Measurements from ENCODE around the gene IRX2. TPM values are rescaled to one million over a fixed set of nuclear protein-coding genes. Genes with fewer than 3 reads are reported as not detected.

Gene IRX2
- polyA plus RNA-seq, 1 donor: 0.01 TPM

GRCh38 chr5:2750026-2750757 is 1.3 kb downstream of the IRX2 start:
- DNase-seq: no peak
- H3K9me3 ChIP-seq (ENCODE audit: control insufficient read depth, low read depth, low read length): peaks cover 23% of the 10 kb centered on the region
- H3K4me3 ChIP-seq (ENCODE audit: low read length): no peak overlapping the region
- no peak overlapping the region for H3K27ac ChIP-seq (ENCODE audit: low read length)
- H3K27me3 ChIP-seq (ENCODE audit: control insufficient read depth, insufficient read depth, low read length): peaks cover 75% of the 10 kb centered on the region
- 6% methylated on average over 3 of the region's 63 CpGs for WGBS (ENCODE audit: insufficient coverage, low lambda C conversion rate)
- H3K4me1 ChIP-seq (ENCODE audit: control insufficient read depth, insufficient read depth, low read length): no peaks in the 10 kb centered on the region
- no peaks in the 10 kb centered on the region for H3K36me3 ChIP-seq (ENCODE audit: control insufficient read depth, insufficient read depth, low read length)

GRCh38 chr5:2749514-2750025 is 1.9 kb downstream of the IRX2 start:
- Histone ChIP-seq H3K27me3 (ENCODE audit: control insufficient read depth, insufficient read depth, low read length) (peaks cover 75% of the 10 kb centered on the region), H3K4me1 (ENCODE audit: control insufficient read depth, insufficient read depth, low read length) (no peaks in the 10 kb centered on the region), H3K27ac (ENCODE audit: low read length) (no peak overlapping the region), H3K4me3 (ENCODE audit: low read length) (no peak overlapping the region), H3K9me3 (ENCODE audit: control insufficient read depth, low read depth, low read length) (peaks cover 23% of the 10 kb centered on the region), H3K36me3 (ENCODE audit: control insufficient read depth, insufficient read depth, low read length) (no peaks in the 10 kb centered on the region)
- DNase-seq: no peak
- 0% methylated on average over 1 of the region's 45 CpGs for WGBS (ENCODE audit: insufficient coverage, low lambda C conversion rate)

GRCh38 chr5:2748861-2749513 is 2.5 kb downstream of the IRX2 start:
- peaks cover 75% of the 10 kb centered on the region for H3K27me3 ChIP-seq (ENCODE audit: control insufficient read depth, insufficient read depth, low read length)
- H3K27ac ChIP-seq (ENCODE audit: low read length): no peak overlapping the region
- 0% methylated on average over 4 of the region's 71 CpGs for WGBS (ENCODE audit: insufficient coverage, low lambda C conversion rate)
- H3K9me3 ChIP-seq (ENCODE audit: control insufficient read depth, low read depth, low read length): peaks cover 23% of the 10 kb centered on the region
- no peak for DNase-seq
- H3K4me1 ChIP-seq (ENCODE audit: control insufficient read depth, insufficient read depth, low read length): no peaks in the 10 kb centered on the region
- H3K36me3 ChIP-seq (ENCODE audit: control insufficient read depth, insufficient read depth, low read length): no peaks in the 10 kb centered on the region
- H3K4me3 ChIP-seq (ENCODE audit: low read length): no peak overlapping the region

- no CpG with 5 or more reads among the region's 86 CpGs for WGBS (ENCODE audit: insufficient coverage, low lambda C conversion rate)
- Histone ChIP-seq H3K4me1 (ENCODE audit: control insufficient read depth, insufficient read depth, low read length) (no peaks in the 10 kb centered on the region), H3K27me3 (ENCODE audit: control insufficient read depth, insufficient read depth, low read length) (peaks cover 75% of the 10 kb centered on the region), H3K9me3 (ENCODE audit: control insufficient read depth, low read depth, low read length) (peaks cover 23% of the 10 kb centered on the region), H3K4me3 (ENCODE audit: low read length) (no peak overlapping the region), H3K27ac (ENCODE audit: low read length) (no peak overlapping the region), H3K36me3 (ENCODE audit: control insufficient read depth, insufficient read depth, low read length) (no peaks in the 10 kb centered on the region)
- no peak for DNase-seq
Observed at GRCh38 chr5:2748179-2748860, 3.2 kb downstream of the IRX2 start.

- H3K4me1 ChIP-seq (ENCODE audit: control insufficient read depth, insufficient read depth, low read length): no peaks in the 10 kb centered on the region
- H3K27ac ChIP-seq (ENCODE audit: low read length): no peak overlapping the region
- H3K9me3 ChIP-seq (ENCODE audit: control insufficient read depth, low read depth, low read length): peaks cover 21% of the 10 kb centered on the region
- no peaks in the 10 kb centered on the region for H3K36me3 ChIP-seq (ENCODE audit: control insufficient read depth, insufficient read depth, low read length)
- DNase-seq: no peak
- H3K4me3 ChIP-seq (ENCODE audit: low read length): no peak overlapping the region
- 3% methylated on average over 5 of the region's 26 CpGs for WGBS (ENCODE audit: insufficient coverage, low lambda C conversion rate)
- peaks cover 75% of the 10 kb centered on the region for H3K27me3 ChIP-seq (ENCODE audit: control insufficient read depth, insufficient read depth, low read length)
Observed at GRCh38 chr5:2747363-2748162, 3.9 kb downstream of the IRX2 start.

- H3K4me3 ChIP-seq (ENCODE audit: low read length): no peak overlapping the region
- H3K4me1 ChIP-seq (ENCODE audit: control insufficient read depth, insufficient read depth, low read length): no peaks in the 10 kb centered on the region
- peaks cover 18% of the 10 kb centered on the region for H3K9me3 ChIP-seq (ENCODE audit: control insufficient read depth, low read depth, low read length)
- WGBS (ENCODE audit: insufficient coverage, low lambda C conversion rate): no CpG with 5 or more reads among the region's 3 CpGs
- no peak for DNase-seq
- peaks cover 77% of the 10 kb centered on the region for H3K27me3 ChIP-seq (ENCODE audit: control insufficient read depth, insufficient read depth, low read length)
- no peak overlapping the region for H3K27ac ChIP-seq (ENCODE audit: low read length)
- no peaks in the 10 kb centered on the region for H3K36me3 ChIP-seq (ENCODE audit: control insufficient read depth, insufficient read depth, low read length)
Observed at GRCh38 chr5:2746561-2747032, 4.9 kb downstream of the IRX2 start.

- H3K4me1 ChIP-seq (ENCODE audit: control insufficient read depth, insufficient read depth, low read length): no peaks in the 10 kb centered on the region
- no peaks in the 10 kb centered on the region for H3K36me3 ChIP-seq (ENCODE audit: control insufficient read depth, insufficient read depth, low read length)
- no peak overlapping the region for H3K27ac ChIP-seq (ENCODE audit: low read length)
- peaks cover 21% of the 10 kb centered on the region for H3K9me3 ChIP-seq (ENCODE audit: control insufficient read depth, low read depth, low read length)
- H3K4me3 ChIP-seq (ENCODE audit: low read length): no peak overlapping the region
- H3K27me3 ChIP-seq (ENCODE audit: control insufficient read depth, insufficient read depth, low read length): peaks cover 86% of the 10 kb centered on the region
- no CpG with 5 or more reads among the region's 2 CpGs for WGBS (ENCODE audit: insufficient coverage, low lambda C conversion rate)
- no peak for DNase-seq
Observed at GRCh38 chr5:2744485-2744884, 7.0 kb downstream of the IRX2 start.

GRCh38 chr5:2742921-2743679 is 8.4 kb downstream of the IRX2 start:
- H3K9me3 ChIP-seq (ENCODE audit: control insufficient read depth, low read depth, low read length): peaks cover 15% of the 10 kb centered on the region
- no peak overlapping the region for H3K27ac ChIP-seq (ENCODE audit: low read length)
- WGBS (ENCODE audit: insufficient coverage, low lambda C conversion rate): no CpG with 5 or more reads among the region's 55 CpGs
- no peaks in the 10 kb centered on the region for H3K4me1 ChIP-seq (ENCODE audit: control insufficient read depth, insufficient read depth, low read length)
- peaks cover 90% of the 10 kb centered on the region for H3K27me3 ChIP-seq (ENCODE audit: control insufficient read depth, insufficient read depth, low read length)
- peak in 1 of 2 donors; percentile 14 for DNase-seq
- no peak overlapping the region for H3K4me3 ChIP-seq (ENCODE audit: low read length)
- H3K36me3 ChIP-seq (ENCODE audit: control insufficient read depth, insufficient read depth, low read length): no peaks in the 10 kb centered on the region

- Histone ChIP-seq H3K4me1 (ENCODE audit: control insufficient read depth, insufficient read depth, low read length) (no peaks in the 10 kb centered on the region), H3K36me3 (ENCODE audit: control insufficient read depth, insufficient read depth, low read length) (no peaks in the 10 kb centered on the region), H3K9me3 (ENCODE audit: control insufficient read depth, low read depth, low read length) (peaks cover 15% of the 10 kb centered on the region), H3K4me3 (ENCODE audit: low read length) (no peak overlapping the region), H3K27me3 (ENCODE audit: control insufficient read depth, insufficient read depth, low read length) (peaks cover 92% of the 10 kb centered on the region), H3K27ac (ENCODE audit: low read length) (no peak overlapping the region)
- DNase-seq: no peak
- 20% methylated on average over 1 of the region's 3 CpGs for WGBS (ENCODE audit: insufficient coverage, low lambda C conversion rate)
Observed at GRCh38 chr5:2741956-2742355, 9.5 kb downstream of the IRX2 start.
